ENCODE measurements around the gene ABAT.

DNA sequence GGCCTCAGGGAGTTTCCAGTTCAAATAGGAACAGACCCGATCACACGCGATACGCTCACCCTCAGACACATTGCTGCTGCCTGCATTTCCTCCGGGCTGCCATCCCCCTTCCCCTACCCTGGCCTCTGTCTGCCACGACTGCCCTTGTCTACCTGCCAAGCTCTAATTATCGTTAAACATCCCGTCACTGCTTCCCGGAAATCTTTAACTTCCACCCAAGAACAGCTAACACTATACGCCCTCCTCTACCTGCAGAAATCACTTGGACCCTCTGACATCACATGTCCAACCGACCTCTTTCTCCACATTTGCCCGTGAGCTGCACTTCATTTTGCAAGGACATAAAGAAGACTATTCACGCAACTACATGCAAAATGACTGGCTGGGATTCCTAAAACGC lies 40.4 kb downstream of the ABAT start:
- TF ChIP-seq POLR2A (IDR thresholded peaks at IDR 0.05) (no peak), POLR2AphosphoS5 (IDR thresholded peaks at IDR 0.05) (no peak)
- TF ChIP-seq, protein P1, sequence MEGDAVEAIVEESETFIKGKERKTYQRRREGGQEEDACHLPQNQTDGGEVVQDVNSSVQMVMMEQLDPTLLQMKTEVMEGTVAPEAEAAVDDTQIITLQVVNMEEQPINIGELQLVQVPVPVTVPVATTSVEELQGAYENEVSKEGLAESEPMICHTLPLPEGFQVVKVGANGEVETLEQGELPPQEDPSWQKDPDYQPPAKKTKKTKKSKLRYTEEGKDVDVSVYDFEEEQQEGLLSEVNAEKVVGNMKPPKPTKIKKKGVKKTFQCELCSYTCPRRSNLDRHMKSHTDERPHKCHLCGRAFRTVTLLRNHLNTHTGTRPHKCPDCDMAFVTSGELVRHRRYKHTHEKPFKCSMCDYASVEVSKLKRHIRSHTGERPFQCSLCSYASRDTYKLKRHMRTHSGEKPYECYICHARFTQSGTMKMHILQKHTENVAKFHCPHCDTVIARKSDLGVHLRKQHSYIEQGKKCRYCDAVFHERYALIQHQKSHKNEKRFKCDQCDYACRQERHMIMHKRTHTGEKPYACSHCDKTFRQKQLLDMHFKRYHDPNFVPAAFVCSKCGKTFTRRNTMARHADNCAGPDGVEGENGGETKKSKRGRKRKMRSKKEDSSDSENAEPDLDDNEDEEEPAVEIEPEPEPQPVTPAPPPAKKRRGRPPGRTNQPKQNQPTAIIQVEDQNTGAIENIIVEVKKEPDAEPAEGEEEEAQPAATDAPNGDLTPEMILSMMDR (IDR thresholded peaks at IDR 0.05), result no peak
